PC-3 (cell line): ENCODE results near the gene NLN. TPM values are rescaled to one million over a fixed set of nuclear protein-coding genes. Genes with fewer than 3 reads are reported as not detected.

ENCODE experiments used
- ATAC-seq: fragments of 200-7000 bp; cut with Tn5 transposase; 2 replicates; pipeline ENCODE4 v1.9.1; 2020; ENCODE audit warnings: mild to moderate bottlenecking, moderate library complexity
- BruUV-seq: library from RNA; stranded (reverse); fragments of 400-500 nt; replicated peaks from 2 replicates; lab custom pipeline; 2021; lab: Mats Ljungman, UMichigan
- CTCF ChIA-PET: fragments of 300-600 bp; sonication (Branson Sonifier 250); formaldehyde crosslinking; loops from one replicate; lab custom pipeline; 2022; ENCODE audit warnings: antibody characterized with exemption; lab: Charles Lee
- POLR2A ChIA-PET: fragments of 300-600 bp; sonication (Branson Sonifier 250); formaldehyde crosslinking; loops from one replicate; lab custom pipeline; 2022; ENCODE audit warnings: antibody characterized with exemption; ENCODE audit not compliant: unreplicated experiment; lab: Charles Lee
- DNase-seq: peaks from one replicate; pipeline ENCODE4 v3.0.0-alpha.2; 2015
- H2AFZ ChIP-seq: fragments of 300-600 bp; sonication (generic); 2 replicates; pipeline ENCODE4 v1.6.0; 2016; ENCODE audit warnings: antibody characterized with exemption, low read length
- H3F3A ChIP-seq: fragments of 300-600 bp; sonication (generic); one replicate; pipeline ENCODE4 v1.6.0; 2017; ENCODE audit warnings: antibody characterized with exemption, low read length, control low read depth, mild to moderate bottlenecking; ENCODE audit not compliant: unreplicated experiment
- H3K27ac ChIP-seq: fragments of 300-600 bp; sonication (generic); 2 replicates; pipeline ENCODE4 v1.5.1; 2016; ENCODE audit warnings: mild to moderate bottlenecking, low read length
- H3K27me3 ChIP-seq: fragments of 300-600 bp; sonication (generic); 2 replicates; pipeline ENCODE4 v1.6.1; 2016; ENCODE audit warnings: low read length, mixed read lengths
- H3K36me3 ChIP-seq: fragments of 300-600 bp; sonication (generic); 2 replicates; pipeline ENCODE4 v1.6.1; 2016; ENCODE audit warnings: low read depth, mixed run types, low read length, mixed read lengths
- H3K4me1 ChIP-seq: fragments of 300-600 bp; sonication (generic); 2 replicates; pipeline ENCODE4 v1.5.1; 2016; ENCODE audit warnings: low read length; ENCODE audit not compliant: insufficient read depth
- H3K4me2 ChIP-seq: fragments of 300-600 bp; sonication (generic); 2 replicates; pipeline ENCODE4 v1.6.0; 2016; ENCODE audit warnings: low read length
- H3K4me3 ChIP-seq: fragments of 300-600 bp; sonication (generic); 2 replicates; pipeline ENCODE4 v1.5.1; 2016; ENCODE audit warnings: mild to moderate bottlenecking, low read length, mixed read lengths
- H3K79me2 ChIP-seq: fragments of 300-600 bp; sonication (generic); 2 replicates; pipeline ENCODE4 v1.6.1; 2017; ENCODE audit warnings: low read length, mixed read lengths
- H3K9ac ChIP-seq: fragments of 300-600 bp; sonication (generic); 2 replicates; pipeline ENCODE4 v1.6.0; 2016; ENCODE audit warnings: mild to moderate bottlenecking, low read length
- H3K9me2 ChIP-seq: fragments of 300-600 bp; sonication (generic); replicated peaks from 2 replicates; pipeline ENCODE4 v1.6.1; 2016; ENCODE audit warnings: mixed run types, low read length, mixed read lengths
- H3K9me3 ChIP-seq: fragments of 300-600 bp; sonication (generic); 2 replicates; pipeline ENCODE4 v1.6.1; 2016; ENCODE audit warnings: low read length, mixed read lengths
- H4K20me1 ChIP-seq: fragments of 300-600 bp; sonication (generic); 2 replicates; pipeline ENCODE4 v1.6.1; 2016; ENCODE audit warnings: low read length, mixed read lengths
- CTCF ChIP-seq: fragments of 300-600 bp; sonication (generic); conservative IDR thresholded peaks from 2 replicates; pipeline ENCODE4 v1.5.1; 2017; ENCODE audit warnings: antibody characterized with exemption, low read depth, mild to moderate bottlenecking, low read length
- EZH2 ChIP-seq: fragments of 300-600 bp; sonication (generic); IDR thresholded peaks from one replicate; pipeline ENCODE4 v1.6.1; 2017; ENCODE audit warnings: antibody characterized with exemption, mild to moderate bottlenecking, low read length; ENCODE audit not compliant: unreplicated experiment
- EZH2phosphoT487 ChIP-seq: fragments of 300-600 bp; sonication (generic); IDR thresholded peaks from 2 replicates; pipeline ENCODE4 v1.6.1; 2018; ENCODE audit warnings: mild to moderate bottlenecking, antibody characterized with exemption, low read length, borderline replicate concordance
- intact Hi-C: fragments of 100-400 bp; cut with micrococcal nuclease; formaldehyde crosslinking; loops from 2 replicates; pipeline ENCODE4 v1.9.0; 2023
- total RNA-seq: library from RNA; depleted of rRNA; stranded (reverse); fragments of >200 nt; gene quantifications from 2 replicates; pipeline ENCODE4 v1.2.3, GENCODE V29; 2014

NLN gene
- total RNA-seq, 1 experiment from 2014 or later: 13.6 TPM

GRCh38 chr5:65722575-65723403 is 784 bp downstream of the NLN start:
- POLR2A ChIA-PET: interaction anchor here (0.5 kb wide), 1 partner anchor 822 kb away, joined by 8 read pairs; no protein-coding TSS in a partner anchor
- H3K4me2 ChIP-seq: peak overlapping the region; percentile 70
- H3F3A ChIP-seq: no peaks in the 10 kb centered on the region
- peak overlapping the region; percentile 18; the same call in 1 of the 2 replicates for H3K27ac ChIP-seq
- no peaks in the 10 kb centered on the region for H3K36me3 ChIP-seq
- no peaks in the 10 kb centered on the region for H3K9me3 ChIP-seq
- intact Hi-C loops: loop anchor here (5.0 to 10.0 kb wide), 2 partner anchors 205 to 442 kb away; partner anchors contain the start of gene ERBIN
- peak; percentile 34 for DNase-seq
- peak overlapping the region; percentile 68 for H2AFZ ChIP-seq
- ATAC-seq: peak; percentile 55
- H3K4me3 ChIP-seq: peak overlapping the region; percentile 81
- peaks cover 44% of the 10 kb centered on the region for H3K79me2 ChIP-seq
- no peaks in the 10 kb centered on the region for H3K9me2 ChIP-seq
- BruUV-seq: TSS peak; percentile 72
- H4K20me1 ChIP-seq: no peaks in the 10 kb centered on the region
- CTCF ChIA-PET: no interaction called here
- no peak for TF ChIP-seq CTCF
- no peak for TF ChIP-seq EZH2phosphoT487
- TF ChIP-seq EZH2: no peak
- no peaks in the 10 kb centered on the region for H3K4me1 ChIP-seq
- peak overlapping the region; percentile 56 for H3K9ac ChIP-seq
- no peaks in the 10 kb centered on the region for H3K27me3 ChIP-seq

GRCh38 chr5:65727491-65728156 is 5.6 kb downstream of the NLN start:
- CTCF ChIA-PET: no interaction called here
- H3K27ac ChIP-seq: no peak overlapping the region
- H3K4me3 ChIP-seq: no peak overlapping the region

More at GRCh38 chr5:65727491-65728156, 5.6 kb downstream of the NLN start:
- POLR2A ChIA-PET: interaction anchor here (0.6 to 0.9 kb wide), 3 partner anchors 199 to 442 kb away, joined by 3 to 14 read pairs (median 3); partner anchors contain the start of gene ERBIN
- Histone ChIP-seq H3K9me3 (no peaks in the 10 kb centered on the region), H2AFZ (no peak overlapping the region), H3K79me2 (peaks cover 56% of the 10 kb centered on the region), H3F3A (no peaks in the 10 kb centered on the region), H3K9me2 (no peaks in the 10 kb centered on the region), H3K4me1 (peaks cover 5% of the 10 kb centered on the region; the same call in 1 of the 2 replicates), H3K9ac (no peak overlapping the region), H4K20me1 (no peaks in the 10 kb centered on the region), H3K27me3 (no peaks in the 10 kb centered on the region), H3K36me3 (no peaks in the 10 kb centered on the region), H3K4me2 (no peak overlapping the region)
- no peak for ATAC-seq
- TF ChIP-seq EZH2: no peak
- TF ChIP-seq CTCF: no peak
- no peak for TF ChIP-seq EZH2phosphoT487
- no TSS peak for BruUV-seq
- no peak for DNase-seq
- intact Hi-C loops: loop anchor here (10.0 kb wide), 1 partner anchor 437 kb away; no protein-coding TSS in a partner anchor
